ENCODE results near the gene MUCL3.
"Not testable (repeated sequence)": the region's sequence is repeated elsewhere in the genome, so short reads cannot be mapped to it uniquely, and the experiment has no call there.

Gene MUCL3

GRCh38 chr6:30910473-30910872 lies 30.3 kb upstream of the MUCL3 start:
- DNase-seq (ENCODE audit: low read depth); H3K4me3 ChIP-seq (ENCODE audit: low read depth, low read length): not testable (repeated sequence)

GRCh38 chr6:30912746-30913520 lies 27.8 kb upstream of the MUCL3 start:
- DNase-seq (ENCODE audit: low read depth) = no peak
- H3K4me3 ChIP-seq (ENCODE audit: low read depth, low read length) = no peak overlapping the region

- no peak for DNase-seq (ENCODE audit: low read depth)
- peak overlapping the region; percentile 53 for H3K4me3 ChIP-seq (ENCODE audit: low read depth, low read length)
These were observed 27.1 kb upstream of the MUCL3 start for GRCh38 chr6:30913721-30914075.

GRCh38 chr6:30914076-30914853 lies 26.5 kb upstream of the MUCL3 start, which contains the start of gene VARS2:
TSS of gene VARS2 (plus strand) at chr6:30914238. CDS start at chr6:30914837, 599 bp downstream.
- peak within 1 kb of the TSS; percentile 53 for H3K4me3 ChIP-seq (ENCODE audit: low read depth, low read length)
- peak; percentile 69 for DNase-seq (ENCODE audit: low read depth)

GRCh38 chr6:30914854-30915590 lies 25.8 kb upstream of the MUCL3 start:
- no peak for DNase-seq (ENCODE audit: low read depth)

GRCh38 chr6:30915591-30915946 lies 25.2 kb upstream of the MUCL3 start:
- DNase-seq (ENCODE audit: low read depth) = peak; percentile 24
- H3K4me3 ChIP-seq (ENCODE audit: low read depth, low read length) = no peak overlapping the region

More at GRCh38 chr6:30914854-30915590, 25.8 kb upstream of the MUCL3 start:
- peak overlapping the region; percentile 53 for H3K4me3 ChIP-seq (ENCODE audit: low read depth, low read length)

- no peak for DNase-seq (ENCODE audit: low read depth)
- H3K4me3 ChIP-seq (ENCODE audit: low read depth, low read length) = no peak overlapping the region
These were observed 23.7 kb upstream of the MUCL3 start for GRCh38 chr6:30917041-30917440.

GRCh38 chr6:30917487-30917886 lies 23.3 kb upstream of the MUCL3 start:
- no peak for DNase-seq (ENCODE audit: low read depth)
- H3K4me3 ChIP-seq (ENCODE audit: low read depth, low read length) = no peak overlapping the region

- no peak overlapping the region for H3K4me3 ChIP-seq (ENCODE audit: low read depth, low read length)
- no peak for DNase-seq (ENCODE audit: low read depth)
These were observed 22.1 kb upstream of the MUCL3 start for GRCh38 chr6:30918670-30919069.

- no peak for DNase-seq (ENCODE audit: low read depth)
- no peak overlapping the region for H3K4me3 ChIP-seq (ENCODE audit: low read depth, low read length)
These were observed 18.3 kb upstream of the MUCL3 start for GRCh38 chr6:30922447-30922852.

- DNase-seq (ENCODE audit: low read depth); H3K4me3 ChIP-seq (ENCODE audit: low read depth, low read length): not testable (repeated sequence)
These were observed 16.6 kb upstream of the MUCL3 start for GRCh38 chr6:30924040-30924627.

- DNase-seq (ENCODE audit: low read depth) = no peak
- no peak overlapping the region for H3K4me3 ChIP-seq (ENCODE audit: low read depth, low read length)
These were observed 14.1 kb upstream of the MUCL3 start for GRCh38 chr6:30926644-30927043.

GRCh38 chr6:30927080-30927479 lies 13.7 kb upstream of the MUCL3 start:
- H3K4me3 ChIP-seq (ENCODE audit: low read depth, low read length); DNase-seq (ENCODE audit: low read depth): not testable (repeated sequence)

GRCh38 chr6:30928677-30929076 lies 12.1 kb upstream of the MUCL3 start:
- H3K4me3 ChIP-seq (ENCODE audit: low read depth, low read length) = no peak overlapping the region
- DNase-seq (ENCODE audit: low read depth) = no peak

- no peak for DNase-seq (ENCODE audit: low read depth)
- H3K4me3 ChIP-seq (ENCODE audit: low read depth, low read length) = no peak overlapping the region
These were observed 10.3 kb upstream of the MUCL3 start for GRCh38 chr6:30930506-30930905.

GRCh38 chr6:30931272-30931671 lies 9.5 kb upstream of the MUCL3 start:
- no peak overlapping the region for H3K4me3 ChIP-seq (ENCODE audit: low read depth, low read length)
- DNase-seq (ENCODE audit: low read depth) = no peak

GRCh38 chr6:30931969-30932645 lies 8.7 kb upstream of the MUCL3 start, which contains the start of gene SFTA2:
TSS of gene SFTA2 (minus strand) at chr6:30932170. CDS start at chr6:30932096, 74 bp downstream.
- no peak within 1 kb of the TSS for H3K4me3 ChIP-seq (ENCODE audit: low read depth, low read length)
- no peak for DNase-seq (ENCODE audit: low read depth)

- DNase-seq (ENCODE audit: low read depth) = no peak
- no peak overlapping the region for H3K4me3 ChIP-seq (ENCODE audit: low read depth, low read length)
These were observed 8.0 kb upstream of the MUCL3 start for GRCh38 chr6:30932665-30933365.

- no peak for DNase-seq (ENCODE audit: low read depth)
- no peak overlapping the region for H3K4me3 ChIP-seq (ENCODE audit: low read depth, low read length)
These were observed 5.8 kb upstream of the MUCL3 start for GRCh38 chr6:30935018-30935417.

Measured in skeletal muscle cell (primary cell).